H1 (cell line): ENCODE data around the gene IL9R. TPM values are rescaled to one million over a fixed set of nuclear protein-coding genes. Genes with fewer than 3 reads are reported as not detected.

Source experiments
- CBX8 ChIP-seq: fragments of 300-800, 300-1000 bp; sonication (generic); IDR thresholded peaks from 2 replicates; pipeline ENCODE4 v1.7.1; 2016; ENCODE audit warnings: low read depth, low read length, borderline replicate concordance
- EP300 ChIP-seq, 2 experiments: IDR thresholded peaks; 1 replicate in 1 of 2; 2 replicates in 1 of 2; pipeline ENCODE4 v1.6.1; 2011 to 2012; ENCODE audit warnings: low read depth in 2 of 2, low read length in 2 of 2, mild to moderate bottlenecking in 2 of 2, borderline replicate concordance in 1 of 2, inconsistent platforms in 1 of 2, moderate library complexity in 1 of 2
- EZH2 ChIP-seq: fragments of 200-600 bp; sonication (generic); IDR thresholded peaks from 2 replicates; pipeline ENCODE4 v1.7.1; 2012; ENCODE audit warnings: low read depth, mild to moderate bottlenecking, moderate library complexity, low read length, inconsistent platforms; ENCODE audit not compliant: severe bottlenecking
- POLR2A ChIP-seq, 2 experiments: IDR thresholded peaks; 1 replicate in 1 of 2; 2 replicates in 1 of 2; pipeline ENCODE4 v1.6.1; 2011; ENCODE audit warnings: low read depth in 2 of 2, low read length in 2 of 2, mild to moderate bottlenecking in 2 of 2; ENCODE audit errors: control extremely low read depth in 1 of 2
- USF2 ChIP-seq: IDR thresholded peaks from 2 replicates; pipeline ENCODE4 v1.6.1; 2011; ENCODE audit warnings: low read length, improper control_type of control experiment
- polyA plus RNA-seq, 7 experiments: library from polyadenylated mRNA; depleted of rRNA in 3 of 7; stranded (reverse) in 5 of 7; unstranded in 2 of 7; fragments of >200 nt in 5 of 7; fragments of 200-250 nt in 2 of 7; gene quantifications; 1 replicate in 5 of 7; 2 replicates in 1 of 7; 4 replicates in 1 of 7; pipeline versions ENCODE4 v1.2.1 to v1.2.3, GENCODE V29; 2011 to 2013; ENCODE audit warnings: missing spikeins in 2 of 7, mixed read lengths in 2 of 7
- total RNA-seq: library from RNA; stranded (reverse); fragmentation: NEBNext Ultra II Directional; extraction: Animal tissue kit (Norgen Biotek cat#: 25700); gene quantifications from 2 replicates; pipeline ENCODE4 v1.2.1, GENCODE V29; 2021

Gene IL9R
- total and polyA plus RNA-seq, 2 of the 8 experiments (the other 6 are each of a cell fraction or from before 2014, with no cell fraction given) = 0.14 to 0.28 TPM

- no peak for TF ChIP-seq EP300 (IDR thresholded peaks at IDR 0.05; ENCODE audit: borderline replicate concordance in 1 of 2, low read depth in 2 of 2, low read length in 2 of 2)
- TF ChIP-seq POLR2A (IDR thresholded peaks at IDR 0.05; ENCODE audit: control extremely low read depth in 1 of 2, low read depth in 2 of 2, low read length in 2 of 2) = no peak
- no peak for TF ChIP-seq CBX8
- TF ChIP-seq USF2 = no peak
- no peak for TF ChIP-seq EZH2
These were observed 40.8 kb upstream of the IL9R start (continued) for GRCh38 chrX:155956649-155957048.
